Ectodermal cell (in vitro differentiated cells): Measurements from ENCODE around the gene LSS.

ENCODE experiments used
- H3K27ac ChIP-seq: 2 replicates; pipeline ENCODE4 v1.7.0; 2013; ENCODE audit warnings: mild to moderate bottlenecking, low read depth, low read length; ENCODE audit not compliant: insufficient read depth, poor library complexity, severe bottlenecking
- H3K27me3 ChIP-seq: 2 replicates; pipeline ENCODE4 v1.7.0; 2013; ENCODE audit warnings: mild to moderate bottlenecking, low read length; ENCODE audit not compliant: insufficient read depth, control insufficient read depth, poor library complexity, severe bottlenecking
- H3K36me3 ChIP-seq: one replicate; pipeline ENCODE4 v1.7.0; 2013; ENCODE audit warnings: low read length; ENCODE audit not compliant: control insufficient read depth, insufficient read depth
- H3K4me1 ChIP-seq: one replicate; pipeline ENCODE4 v1.7.0; 2013; ENCODE audit warnings: low read length; ENCODE audit not compliant: control insufficient read depth, insufficient read depth
- H3K4me3 ChIP-seq: 2 replicates; pipeline ENCODE4 v1.7.0; 2013; ENCODE audit warnings: low read depth, low read length, control low read depth; ENCODE audit not compliant: insufficient read depth
- H3K9me3 ChIP-seq: 2 replicates; pipeline ENCODE4 v1.7.0; 2013; ENCODE audit warnings: mild to moderate bottlenecking, low read length, moderate library complexity; ENCODE audit not compliant: control insufficient read depth
- WGBS, 2 experiments: methylation state at CpG; one replicate each; pipeline ENCODE4 v1.1.7; 2013; ENCODE audit warnings: missing lambda C conversion rate in 2 of 2; 5-methylcytosine and 5-hydroxymethylcytosine counted together

Gene LSS

GRCh38 chr21:46212721-46213484 is 15.7 kb downstream of the LSS start:
- no peaks in the 10 kb centered on the region for H3K36me3 ChIP-seq

GRCh38 chr21:46211786-46212720 is 16.5 kb downstream of the LSS start:
- Histone ChIP-seq H3K27me3 (no peaks in the 10 kb centered on the region), H3K4me1 (no peaks in the 10 kb centered on the region), H3K36me3 (no peaks in the 10 kb centered on the region), H3K27ac (no peak overlapping the region), H3K4me3 (no peak overlapping the region), H3K9me3 (no peaks in the 10 kb centered on the region)
- WGBS, 2 experiments: 95 to 97% methylated on average over 23 of the region's 23 CpGs

More at GRCh38 chr21:46212721-46213484, 15.7 kb downstream of the LSS start:
- WGBS, 2 experiments: 94 to 95% methylated on average over 18 of the region's 18 CpGs
- Histone ChIP-seq H3K4me3 (no peak overlapping the region), H3K27ac (no peak overlapping the region), H3K4me1 (no peaks in the 10 kb centered on the region), H3K27me3 (no peaks in the 10 kb centered on the region), H3K9me3 (no peaks in the 10 kb centered on the region)

GRCh38 chr21:46211376-46211775 is 17.2 kb downstream of the LSS start:
- 93 to 94% methylated on average over 7 of the region's 7 CpGs for WGBS, 2 experiments
- no peaks in the 10 kb centered on the region for H3K4me1 ChIP-seq
- H3K27me3 ChIP-seq: no peaks in the 10 kb centered on the region
- no peak overlapping the region for H3K4me3 ChIP-seq
- H3K9me3 ChIP-seq: no peaks in the 10 kb centered on the region
- H3K36me3 ChIP-seq: no peaks in the 10 kb centered on the region
- no peak overlapping the region for H3K27ac ChIP-seq

- no peaks in the 10 kb centered on the region for H3K9me3 ChIP-seq
- H3K4me3 ChIP-seq: no peak overlapping the region
- H3K27me3 ChIP-seq: no peaks in the 10 kb centered on the region
- H3K36me3 ChIP-seq: no peaks in the 10 kb centered on the region
- no peak overlapping the region for H3K27ac ChIP-seq
- H3K4me1 ChIP-seq: no peaks in the 10 kb centered on the region
- 89 to 92% methylated on average over 16 of the region's 16 CpGs for WGBS, 2 experiments
These were observed 18.0 kb downstream of the LSS start for GRCh38 chr21:46210378-46211136.

GRCh38 chr21:46208761-46209721 is 19.5 kb downstream of the LSS start:
- Histone ChIP-seq H3K36me3 (no peaks in the 10 kb centered on the region), H3K27me3 (no peaks in the 10 kb centered on the region), H3K4me3 (no peak overlapping the region), H3K9me3 (no peaks in the 10 kb centered on the region), H3K27ac (no peak overlapping the region), H3K4me1 (no peaks in the 10 kb centered on the region)
- 95 to 96% methylated on average over 23 of the region's 23 CpGs for WGBS, 2 experiments

- Histone ChIP-seq H3K27ac (no peak overlapping the region), H3K4me3 (no peak overlapping the region), H3K9me3 (no peaks in the 10 kb centered on the region), H3K4me1 (no peaks in the 10 kb centered on the region), H3K36me3 (no peaks in the 10 kb centered on the region), H3K27me3 (no peaks in the 10 kb centered on the region)
- 94% methylated on average over 27 of the region's 27 CpGs for WGBS, 2 experiments
These were observed 20.5 kb downstream of the LSS start for GRCh38 chr21:46207920-46208591.

GRCh38 chr21:46207006-46207919 is 21.3 kb downstream of the LSS start:
- no peaks in the 10 kb centered on the region for H3K36me3 ChIP-seq
- no peaks in the 10 kb centered on the region for H3K27me3 ChIP-seq
- no peak overlapping the region for H3K27ac ChIP-seq
- WGBS, 2 experiments: 94 to 96% methylated on average over 21 of the region's 21 CpGs
- H3K4me3 ChIP-seq: no peak overlapping the region
- no peaks in the 10 kb centered on the region for H3K9me3 ChIP-seq
- H3K4me1 ChIP-seq: no peaks in the 10 kb centered on the region

GRCh38 chr21:46206163-46207005 is 22.2 kb downstream of the LSS start:
- H3K4me3 ChIP-seq: no peak overlapping the region
- no peaks in the 10 kb centered on the region for H3K36me3 ChIP-seq
- H3K4me1 ChIP-seq: no peaks in the 10 kb centered on the region
- WGBS, 2 experiments: 94 to 95% methylated on average over 24 of the region's 24 CpGs
- no peak overlapping the region for H3K27ac ChIP-seq
- no peaks in the 10 kb centered on the region for H3K27me3 ChIP-seq
- no peaks in the 10 kb centered on the region for H3K9me3 ChIP-seq
